Loucy (cell line): ENCODE data around the gene CNNM3.

Source experiments
- H2AFZ ChIP-seq: fragments of 200-600 bp; sonication (generic); 2 replicates; pipeline ENCODE4 v1.6.0; 2016; ENCODE audit warnings: antibody characterized with exemption, mild to moderate bottlenecking, low read length, moderate library complexity
- H3F3A ChIP-seq: fragments of 200-600 bp; 2 replicates; pipeline ENCODE4 v1.6.0; 2016; ENCODE audit warnings: antibody characterized with exemption, low read depth, mild to moderate bottlenecking
- H3K27me3 ChIP-seq: fragments of 200-600 bp; sonication (generic); 2 replicates; pipeline ENCODE4 v1.6.1; 2014; ENCODE audit warnings: low read length, mild to moderate bottlenecking; ENCODE audit not compliant: insufficient read depth, poor library complexity, severe bottlenecking
- H3K36me3 ChIP-seq: fragments of 200-600 bp; sonication (generic); 2 replicates; pipeline ENCODE4 v1.6.1; 2016; ENCODE audit warnings: low read length; ENCODE audit not compliant: insufficient read depth
- H3K4me1 ChIP-seq: fragments of 200-600 bp; sonication (generic); 2 replicates; pipeline ENCODE4 v1.5.1; 2014; ENCODE audit warnings: low read length, mild to moderate bottlenecking; ENCODE audit not compliant: insufficient read depth, poor library complexity, severe bottlenecking
- H3K4me2 ChIP-seq: fragments of 200-600 bp; sonication (generic); 2 replicates; pipeline ENCODE4 v1.6.0; 2014; ENCODE audit warnings: antibody characterized with exemption, low read length, low read depth, mild to moderate bottlenecking; ENCODE audit not compliant: poor library complexity, severe bottlenecking
- H3K4me3 ChIP-seq: fragments of 200-600 bp; sonication (generic); 2 replicates; pipeline ENCODE4 v1.5.1; 2014; ENCODE audit warnings: low read length, mild to moderate bottlenecking, mixed read lengths; ENCODE audit not compliant: poor library complexity, severe bottlenecking
- H3K79me2 ChIP-seq: fragments of 200-600 bp; sonication (generic); 2 replicates; pipeline ENCODE4 v1.6.1; 2014; ENCODE audit warnings: low read length; ENCODE audit not compliant: insufficient read depth
- H3K9ac ChIP-seq: fragments of 200-600 bp; sonication (generic); 2 replicates; pipeline ENCODE4 v1.6.0; 2014; ENCODE audit warnings: mild to moderate bottlenecking, low read depth, low read length, moderate library complexity; ENCODE audit not compliant: poor library complexity, severe bottlenecking
- H3K9me2 ChIP-seq: fragments of 200-600 bp; sonication (generic); replicated peaks from 2 replicates; pipeline ENCODE4 v1.6.1; 2016; ENCODE audit warnings: low read depth, low read length, mixed read lengths
- H3K9me3 ChIP-seq: fragments of 200-600 bp; sonication (generic); 2 replicates; pipeline ENCODE4 v1.6.1; 2014; ENCODE audit warnings: mild to moderate bottlenecking, antibody characterized with exemption, low read length, low read depth; ENCODE audit not compliant: insufficient read depth
- H4K20me1 ChIP-seq: fragments of 200-600 bp; sonication (generic); 2 replicates; pipeline ENCODE4 v1.6.0; 2014; ENCODE audit warnings: antibody characterized with exemption, low read length, mild to moderate bottlenecking; ENCODE audit not compliant: insufficient read depth, poor library complexity, severe bottlenecking
- EZH2phosphoT487 ChIP-seq: fragments of 200-600 bp; IDR thresholded peaks from 2 replicates; pipeline ENCODE4 v1.6.1; 2018; ENCODE audit warnings: antibody characterized with exemption, mild to moderate bottlenecking, moderate library complexity, borderline replicate concordance
- TF ChIP-seq, protein P1 (sequence below): fragments of 200-600 bp; sonication (generic); conservative IDR thresholded peaks from 2 replicates; pipeline ENCODE4 v1.5.1; 2014; ENCODE audit warnings: mild to moderate bottlenecking, antibody characterized with exemption, low read length

The CNNM3 gene

GRCh38 chr2:96873651-96874096 is 57.6 kb downstream of the CNNM3 start:
- Histone ChIP-seq H3K9me2 (no peaks in the 10 kb centered on the region), H3K4me2 (no peak overlapping the region), H3K27me3 (peaks cover 2% of the 10 kb centered on the region), H2AFZ (no peak overlapping the region), H3K4me1 (peaks cover 23% of the 10 kb centered on the region), H4K20me1 (no peaks in the 10 kb centered on the region), H3F3A (peaks cover 4% of the 10 kb centered on the region), H3K9me3 (no peaks in the 10 kb centered on the region), H3K4me3 (no peak overlapping the region), H3K36me3 (no peaks in the 10 kb centered on the region), H3K79me2 (peaks cover 5% of the 10 kb centered on the region; the same call in 1 of the 2 replicates), H3K9ac (no peak overlapping the region)
- TF ChIP-seq EZH2phosphoT487: no peak
- TF ChIP-seq, protein P1, sequence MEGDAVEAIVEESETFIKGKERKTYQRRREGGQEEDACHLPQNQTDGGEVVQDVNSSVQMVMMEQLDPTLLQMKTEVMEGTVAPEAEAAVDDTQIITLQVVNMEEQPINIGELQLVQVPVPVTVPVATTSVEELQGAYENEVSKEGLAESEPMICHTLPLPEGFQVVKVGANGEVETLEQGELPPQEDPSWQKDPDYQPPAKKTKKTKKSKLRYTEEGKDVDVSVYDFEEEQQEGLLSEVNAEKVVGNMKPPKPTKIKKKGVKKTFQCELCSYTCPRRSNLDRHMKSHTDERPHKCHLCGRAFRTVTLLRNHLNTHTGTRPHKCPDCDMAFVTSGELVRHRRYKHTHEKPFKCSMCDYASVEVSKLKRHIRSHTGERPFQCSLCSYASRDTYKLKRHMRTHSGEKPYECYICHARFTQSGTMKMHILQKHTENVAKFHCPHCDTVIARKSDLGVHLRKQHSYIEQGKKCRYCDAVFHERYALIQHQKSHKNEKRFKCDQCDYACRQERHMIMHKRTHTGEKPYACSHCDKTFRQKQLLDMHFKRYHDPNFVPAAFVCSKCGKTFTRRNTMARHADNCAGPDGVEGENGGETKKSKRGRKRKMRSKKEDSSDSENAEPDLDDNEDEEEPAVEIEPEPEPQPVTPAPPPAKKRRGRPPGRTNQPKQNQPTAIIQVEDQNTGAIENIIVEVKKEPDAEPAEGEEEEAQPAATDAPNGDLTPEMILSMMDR: no peak

GRCh38 chr2:96874198-96874831 is 58.2 kb downstream of the CNNM3 start:
- H2AFZ ChIP-seq: no peak overlapping the region
- peaks cover 4% of the 10 kb centered on the region for H3F3A ChIP-seq
- TF ChIP-seq, protein P1: no peak
- TF ChIP-seq EZH2phosphoT487: no peak
- H3K79me2 ChIP-seq: no peaks in the 10 kb centered on the region
- no peak overlapping the region for H3K9ac ChIP-seq
- H3K36me3 ChIP-seq: no peaks in the 10 kb centered on the region
- H3K4me3 ChIP-seq: no peak overlapping the region
- peaks cover 23% of the 10 kb centered on the region for H3K4me1 ChIP-seq
- no peaks in the 10 kb centered on the region for H3K9me3 ChIP-seq
- no peaks in the 10 kb centered on the region for H4K20me1 ChIP-seq
- H3K9me2 ChIP-seq: no peaks in the 10 kb centered on the region
- H3K27me3 ChIP-seq: no peaks in the 10 kb centered on the region
- H3K4me2 ChIP-seq: no peak overlapping the region

- H3K9me2 ChIP-seq: no peaks in the 10 kb centered on the region
- H3K4me3 ChIP-seq: no peak overlapping the region
- no peaks in the 10 kb centered on the region for H3K79me2 ChIP-seq
- no peaks in the 10 kb centered on the region for H3K27me3 ChIP-seq
- no peak overlapping the region for H3K9ac ChIP-seq
- H3K4me1 ChIP-seq: peaks cover 19% of the 10 kb centered on the region
- no peak overlapping the region for H2AFZ ChIP-seq
- H3K4me2 ChIP-seq: no peak overlapping the region
- H3F3A ChIP-seq: peaks cover 4% of the 10 kb centered on the region
- H3K36me3 ChIP-seq: no peaks in the 10 kb centered on the region
- H4K20me1 ChIP-seq: no peaks in the 10 kb centered on the region
- no peaks in the 10 kb centered on the region for H3K9me3 ChIP-seq
- TF ChIP-seq, protein P1: no peak
- TF ChIP-seq EZH2phosphoT487: no peak
These were observed 59.6 kb downstream of the CNNM3 start for GRCh38 chr2:96875498-96876268.
